SK-N-MC (cell line): ENCODE measurements around the gene ZNF423.
"Not testable (repeated sequence)": the region's sequence is repeated elsewhere in the genome, so short reads cannot be mapped to it uniquely, and the experiment has no call there.

Experiments used
- DNase-seq: peaks from one replicate; pipeline ENCODE4 v3.0.0-alpha.2; 2011; ENCODE audit warnings: low read depth, low spot score
- H3K27ac ChIP-seq: fragments of 200-600 bp; sonication (generic); 2 replicates; pipeline ENCODE4 v1.5.1; 2016; ENCODE audit warnings: mixed run types
- H3K36me3 ChIP-seq: fragments of 200-600 bp; sonication (generic); 2 replicates; pipeline ENCODE4 v1.6.1; 2017; ENCODE audit warnings: antibody characterized with exemption, low read length, mixed read lengths; ENCODE audit not compliant: insufficient read depth
- H3K4me3 ChIP-seq: fragments of 200-600 bp; sonication (generic); 2 replicates; pipeline ENCODE4 v1.5.1; 2016
- H3K9ac ChIP-seq: fragments of 200-600 bp; sonication (generic); 2 replicates; pipeline ENCODE4 v1.8.0; 2017; ENCODE audit warnings: mixed run types, mixed read lengths; ENCODE audit not compliant: insufficient read length
- H3K9me3 ChIP-seq: fragments of 200-600 bp; sonication (generic); 2 replicates; pipeline ENCODE4 v1.6.1; 2017; ENCODE audit warnings: low read depth, mild to moderate bottlenecking, antibody characterized with exemption, low read length, moderate library complexity, mixed read lengths
- EZH2 ChIP-seq: fragments of 200-600 bp; sonication (generic); IDR thresholded peaks from one replicate; pipeline ENCODE4 v1.6.1; 2017; ENCODE audit warnings: antibody characterized with exemption
- FOXP2 ChIP-seq: optimal IDR thresholded peaks from 2 replicates; pipeline ENCODE3; 2011; ENCODE audit warnings: mild to moderate bottlenecking, moderate library complexity; ENCODE audit not compliant: insufficient read depth; ENCODE audit errors: extremely low read length, control extremely low read depth
- POLR2AphosphoS5 ChIP-seq: IDR thresholded peaks from 2 replicates; pipeline ENCODE4 v1.6.1; 2012; ENCODE audit warnings: mild to moderate bottlenecking, low read depth, low read length, borderline replicate concordance

ZNF423 gene

DNA sequence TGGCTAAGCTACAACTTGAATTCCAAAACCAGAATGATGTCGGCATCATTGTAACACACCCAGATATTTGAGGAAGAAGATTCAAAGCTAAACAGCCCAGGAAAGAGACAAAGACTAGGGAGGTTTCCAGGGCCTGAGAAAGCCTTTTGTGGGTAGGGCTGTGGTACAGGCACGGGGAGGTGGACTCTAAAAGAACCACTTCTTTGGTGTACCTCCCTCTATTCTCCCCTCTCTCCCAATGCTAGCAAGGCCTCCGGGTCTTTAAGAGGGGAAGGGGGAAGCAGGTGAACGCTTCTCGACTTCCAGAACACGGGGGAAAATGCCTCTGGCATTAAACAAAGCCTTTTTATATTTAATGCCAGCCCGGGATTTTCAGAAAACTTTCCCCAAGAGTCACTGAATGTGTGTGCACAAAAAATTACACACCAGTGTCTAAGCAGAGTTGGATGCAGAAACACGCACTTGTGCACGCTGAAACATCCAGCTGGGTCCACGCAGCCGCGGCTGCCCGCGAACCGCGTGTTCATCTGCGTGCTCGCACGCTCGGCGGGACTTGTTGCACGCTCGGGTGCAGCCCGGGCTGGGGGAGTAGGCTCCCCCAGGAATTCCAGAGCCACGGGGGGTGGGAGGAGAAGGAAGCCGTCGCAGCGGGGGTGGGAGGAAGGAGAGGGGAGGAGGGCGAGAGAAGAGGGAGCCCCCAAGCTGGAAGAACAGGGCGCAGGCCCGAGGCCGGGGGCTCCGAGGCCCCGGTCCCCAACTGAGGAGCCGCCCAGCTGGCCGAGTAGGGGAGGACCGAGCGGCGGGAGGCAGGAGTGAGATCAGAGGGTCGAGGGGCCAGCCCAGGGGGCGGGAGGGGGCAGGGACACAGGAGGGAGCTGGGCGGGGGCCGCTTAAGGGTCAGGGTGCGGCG, 20.1 kb upstream of the ZNF423 start:
- TF ChIP-seq EZH2 = no peak
- no peak for TF ChIP-seq FOXP2
- no peak for TF ChIP-seq POLR2AphosphoS5
- H3K9ac ChIP-seq = no peak overlapping the region
- H3K4me3 ChIP-seq = no peak overlapping the region
- no peaks in the 10 kb centered on the region for H3K36me3 ChIP-seq
- DNase-seq = no peak
- 0 out of 2 replicates have a peak overlapping the region, but pooled peaks have one; percentile 26 for H3K27ac ChIP-seq
- H3K9me3 ChIP-seq = no peaks in the 10 kb centered on the region

DNA sequence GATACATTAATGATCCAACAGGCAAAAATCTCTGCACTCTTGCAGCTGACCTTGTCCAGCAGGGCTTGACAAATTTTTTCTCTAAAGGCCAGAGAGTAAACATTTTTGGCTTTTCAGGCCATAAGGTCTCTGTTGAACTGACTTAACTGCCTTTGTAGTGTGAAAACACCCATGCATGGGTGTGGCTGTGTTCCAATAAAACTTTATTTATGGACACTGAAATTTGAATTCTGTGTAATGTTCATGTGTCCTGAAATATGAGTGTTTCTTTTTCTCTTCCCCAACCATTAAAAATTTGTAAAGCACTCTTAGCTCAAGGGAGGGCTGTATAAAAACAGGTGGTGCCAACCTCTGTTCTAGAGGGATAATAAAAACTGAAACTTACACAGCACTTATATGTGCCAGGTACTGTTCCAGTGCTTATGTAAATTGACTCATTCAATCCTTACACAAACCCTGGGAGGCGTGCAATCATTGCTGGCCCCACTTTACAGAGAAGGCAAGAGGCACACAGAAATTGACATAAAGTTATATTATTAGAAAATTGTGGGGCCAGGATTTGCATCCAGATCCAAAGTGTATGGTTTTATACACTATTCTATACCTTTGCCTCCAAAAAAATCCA, 18.8 kb upstream of the ZNF423 start:
- Histone ChIP-seq H3K36me3 (no peaks in the 10 kb centered on the region), H3K9ac (no peak overlapping the region), H3K27ac (no peak overlapping the region), H3K4me3 (no peak overlapping the region), H3K9me3 (no peaks in the 10 kb centered on the region)
- DNase-seq = no peak
- TF ChIP-seq EZH2 = no peak
- TF ChIP-seq POLR2AphosphoS5 = no peak
- TF ChIP-seq FOXP2 = no peak

DNA sequence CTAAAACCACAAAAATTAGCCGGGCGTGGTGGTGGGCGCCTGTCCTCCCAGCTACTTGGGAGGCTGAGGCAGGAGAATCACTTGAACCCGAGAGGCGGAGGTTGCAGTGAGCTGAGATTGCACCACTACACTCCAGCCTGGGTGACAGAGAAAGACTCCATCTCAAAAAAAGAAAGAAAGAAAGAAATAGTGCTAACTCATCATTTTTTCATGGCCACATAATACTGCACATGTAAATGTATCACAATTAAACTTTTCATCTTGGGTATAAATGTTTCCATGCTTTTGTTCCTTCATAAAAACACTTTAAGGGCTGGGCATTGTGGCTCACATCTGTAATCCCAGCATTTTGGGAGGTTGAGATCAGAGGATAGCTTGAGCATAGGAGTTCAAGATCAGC, 15.9 kb upstream of the ZNF423 start:
- H3K4me3 ChIP-seq, DNase-seq: not testable (repeated sequence)

DNA sequence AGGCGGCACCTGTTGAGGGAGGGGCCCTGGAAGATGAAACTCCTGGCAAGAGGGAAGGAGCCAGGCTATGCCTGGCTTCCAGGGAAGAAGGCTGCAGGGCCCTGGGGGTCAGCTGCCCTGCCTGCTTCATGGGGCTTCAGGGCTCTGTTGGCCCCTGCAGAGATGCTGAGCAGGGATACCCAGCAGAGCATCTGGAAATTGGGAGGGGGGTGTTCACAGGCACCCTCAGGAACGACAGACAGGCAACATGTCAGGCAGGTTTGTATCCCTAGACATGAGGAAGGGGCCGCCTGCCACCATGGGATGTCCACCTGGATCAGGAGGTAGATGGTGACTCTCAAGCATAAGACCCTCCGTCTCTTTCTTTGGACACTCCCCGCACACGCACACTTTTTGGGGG, 13.8 kb upstream of the ZNF423 start:
- no peak for DNase-seq
- Histone ChIP-seq H3K36me3 (no peaks in the 10 kb centered on the region), H3K9me3 (no peaks in the 10 kb centered on the region), H3K9ac (no peak overlapping the region), H3K4me3 (no peak overlapping the region), H3K27ac (no peak overlapping the region)
- TF ChIP-seq FOXP2 (no peak), EZH2 (no peak), POLR2AphosphoS5 (no peak)

More for the DNA sequence above, 15.9 kb upstream of the ZNF423 start:
- H3K36me3 ChIP-seq, H3K27ac ChIP-seq, H3K9me3 ChIP-seq, H3K9ac ChIP-seq: not testable (repeated sequence)

DNA sequence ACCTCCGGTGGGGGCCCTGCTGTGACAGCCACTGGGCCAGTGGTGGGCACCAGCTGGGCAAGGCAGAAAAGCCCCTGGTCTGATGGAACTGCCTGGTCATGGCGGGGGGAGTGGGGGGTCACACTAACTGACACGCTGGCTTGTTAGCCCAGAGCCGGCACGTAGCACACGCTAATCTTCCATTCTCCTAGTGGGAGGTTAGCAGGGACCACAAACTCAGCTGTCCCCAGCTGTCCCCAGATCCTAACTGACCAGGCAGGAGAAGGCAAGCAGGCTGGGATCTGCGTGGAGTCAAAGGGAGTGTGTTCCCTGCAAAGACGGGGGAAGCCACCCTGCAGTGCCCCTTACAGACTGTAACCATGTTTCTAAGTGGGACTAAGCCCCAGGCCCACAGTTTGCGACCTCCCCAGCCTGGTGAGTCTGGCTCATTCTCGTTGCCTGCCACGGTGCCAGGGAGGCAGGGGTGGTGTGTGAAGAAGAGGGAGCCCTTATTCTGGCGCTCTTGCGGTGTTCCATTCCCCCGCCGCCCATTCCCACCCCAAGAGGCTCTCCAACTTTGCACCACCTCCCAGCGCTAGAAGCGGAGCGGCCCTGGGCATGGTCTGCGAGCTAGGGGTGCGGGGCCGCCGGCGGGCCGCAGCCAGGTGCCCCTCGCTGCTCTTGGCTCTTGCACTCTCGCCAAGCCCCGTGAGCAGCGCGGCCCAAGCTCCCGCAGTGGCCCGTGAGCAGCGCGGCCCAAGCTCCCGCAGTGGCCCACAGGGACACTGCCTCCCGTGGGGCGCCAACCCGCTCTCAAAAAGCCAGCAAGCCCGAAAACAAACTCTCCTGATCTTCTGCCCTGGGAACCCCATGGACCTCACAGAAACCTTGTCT, 12.1 kb upstream of the ZNF423 start:
- no peak for DNase-seq
- Histone ChIP-seq H3K27ac (no peak overlapping the region), H3K9me3 (no peaks in the 10 kb centered on the region), H3K36me3 (no peaks in the 10 kb centered on the region), H3K9ac (no peak overlapping the region), H3K4me3 (no peak overlapping the region)
- TF ChIP-seq POLR2AphosphoS5 (no peak), FOXP2 (no peak), EZH2 (no peak)

DNA sequence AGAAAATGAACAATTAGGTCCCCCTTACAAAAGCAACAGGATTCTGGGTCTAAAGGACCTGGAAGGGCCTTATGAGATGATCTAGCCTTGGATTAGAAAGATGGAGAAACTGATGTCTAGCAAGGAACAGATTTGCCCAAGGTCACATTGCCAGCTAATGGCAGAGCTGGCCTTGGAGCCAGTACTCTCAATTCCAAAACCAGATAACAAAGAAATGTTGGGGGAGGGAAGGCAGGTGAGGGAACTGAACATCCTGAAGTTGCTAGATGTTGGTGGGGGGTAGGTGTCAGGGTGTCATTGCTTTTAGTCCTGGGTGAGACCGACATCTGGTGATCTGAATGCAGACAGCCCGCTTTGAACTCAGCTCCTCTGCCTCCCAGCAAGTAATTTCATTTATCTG, 11.3 kb upstream of the ZNF423 start:
- TF ChIP-seq POLR2AphosphoS5 (no peak), EZH2 (no peak), FOXP2 (no peak)
- Histone ChIP-seq H3K9me3 (no peaks in the 10 kb centered on the region), H3K4me3 (no peak overlapping the region), H3K9ac (no peak overlapping the region), H3K36me3 (no peaks in the 10 kb centered on the region), H3K27ac (no peak overlapping the region)
- DNase-seq = no peak

DNA sequence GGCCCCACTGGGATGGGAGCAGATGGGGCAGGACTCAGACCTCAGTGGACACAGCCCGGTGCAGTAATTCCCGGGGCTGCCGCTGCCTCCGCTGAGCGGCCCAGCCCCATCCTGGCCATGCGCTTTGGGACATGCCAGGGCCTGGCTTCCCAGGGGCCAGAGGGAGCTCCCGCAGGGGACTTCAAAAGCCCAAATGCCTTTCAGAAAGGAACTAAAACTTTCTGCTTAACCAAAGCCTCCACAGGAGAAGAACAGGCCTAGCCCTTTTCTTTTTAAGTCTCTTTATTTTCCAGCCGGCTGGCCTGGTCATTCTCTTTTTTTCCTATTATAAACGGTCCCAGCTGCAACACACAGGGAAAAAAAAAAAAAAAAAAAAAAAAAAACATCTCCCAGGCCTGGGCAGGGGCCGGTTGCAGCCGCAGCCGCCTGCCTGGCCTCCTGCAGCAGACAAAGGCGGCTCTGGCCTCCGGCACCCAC, 10.7 kb upstream of the ZNF423 start:
- Histone ChIP-seq H3K27ac (no peak overlapping the region), H3K4me3 (no peak overlapping the region), H3K36me3 (no peaks in the 10 kb centered on the region), H3K9ac (no peak overlapping the region), H3K9me3 (no peaks in the 10 kb centered on the region)
- TF ChIP-seq POLR2AphosphoS5 (no peak), FOXP2 (no peak), EZH2 (no peak)
- DNase-seq = no peak

DNA sequence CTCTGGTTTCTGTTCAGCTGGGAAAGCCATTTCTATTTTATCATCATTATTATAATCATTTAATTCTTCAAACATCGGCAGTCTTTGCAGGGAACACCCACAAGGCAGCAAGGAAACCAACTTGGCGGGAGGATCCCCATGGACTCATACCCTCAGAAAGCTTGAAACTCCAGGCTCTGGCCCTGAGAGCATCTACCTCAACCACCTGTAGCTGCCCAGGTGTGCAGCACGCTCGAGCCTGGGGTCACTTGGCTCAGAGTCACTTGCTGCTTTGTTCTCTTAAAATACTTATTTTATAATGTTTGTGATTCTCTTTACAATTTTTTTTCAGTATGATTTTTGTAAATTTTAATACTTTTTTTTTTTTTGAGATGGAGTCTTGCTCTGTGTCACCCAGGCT, 6.8 kb upstream of the ZNF423 start:
- Histone ChIP-seq H3K9me3 (no peaks in the 10 kb centered on the region), H3K9ac (no peak overlapping the region), H3K36me3 (no peaks in the 10 kb centered on the region), H3K4me3 (no peak overlapping the region), H3K27ac (no peak overlapping the region)
- no peak for DNase-seq
- no peak for TF ChIP-seq POLR2AphosphoS5
- TF ChIP-seq EZH2 = no peak
- no peak for TF ChIP-seq FOXP2
